ENCODE results near the gene WDFY4.

WDFY4 gene

DNA sequence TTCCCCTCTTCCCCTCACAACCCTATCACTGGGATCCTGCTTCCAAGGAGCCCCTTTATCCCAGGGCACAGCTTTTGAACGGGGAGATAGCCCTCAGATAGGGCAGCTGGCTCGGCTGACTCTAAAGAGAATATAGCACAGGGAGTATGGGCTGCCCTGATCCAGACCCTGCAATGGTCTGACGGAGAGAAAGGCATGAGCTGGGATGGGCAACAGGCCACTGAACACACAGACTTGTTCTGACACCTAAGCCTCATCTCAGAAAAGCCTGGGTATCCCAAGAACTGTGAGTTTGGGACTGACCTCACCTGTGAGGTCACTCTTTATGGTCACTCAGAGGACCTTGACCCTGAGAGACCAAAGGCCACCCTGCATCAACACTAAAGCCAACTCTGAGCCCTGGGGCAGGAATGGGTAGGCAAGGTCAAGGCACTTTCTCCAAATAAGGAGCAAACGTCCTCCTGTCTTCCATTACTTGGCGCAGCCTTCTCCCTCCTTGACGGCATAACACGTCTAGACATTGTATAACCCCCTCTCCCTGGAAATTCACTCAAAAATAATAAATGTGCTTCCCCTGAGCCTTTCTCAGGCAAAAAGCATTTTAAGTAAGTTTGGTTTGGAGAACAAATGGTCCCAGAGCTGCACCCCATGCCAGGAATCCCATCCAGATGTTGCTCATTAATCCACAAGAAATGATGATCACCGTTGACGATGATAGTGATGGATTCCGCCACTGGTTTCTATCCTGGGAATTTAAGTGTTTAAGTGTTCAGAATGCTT lies 263.2 kb downstream of the WDFY4 start:
- peak; percentile 43 for DNase-seq

GRCh38 chr10:48948470-48949037 lies 263.9 kb downstream of the WDFY4 start:
- DNase-seq: no peak

GRCh38 chr10:48951707-48952106 lies 267.0 kb downstream of the WDFY4 start:
- no peak for DNase-seq

DNA sequence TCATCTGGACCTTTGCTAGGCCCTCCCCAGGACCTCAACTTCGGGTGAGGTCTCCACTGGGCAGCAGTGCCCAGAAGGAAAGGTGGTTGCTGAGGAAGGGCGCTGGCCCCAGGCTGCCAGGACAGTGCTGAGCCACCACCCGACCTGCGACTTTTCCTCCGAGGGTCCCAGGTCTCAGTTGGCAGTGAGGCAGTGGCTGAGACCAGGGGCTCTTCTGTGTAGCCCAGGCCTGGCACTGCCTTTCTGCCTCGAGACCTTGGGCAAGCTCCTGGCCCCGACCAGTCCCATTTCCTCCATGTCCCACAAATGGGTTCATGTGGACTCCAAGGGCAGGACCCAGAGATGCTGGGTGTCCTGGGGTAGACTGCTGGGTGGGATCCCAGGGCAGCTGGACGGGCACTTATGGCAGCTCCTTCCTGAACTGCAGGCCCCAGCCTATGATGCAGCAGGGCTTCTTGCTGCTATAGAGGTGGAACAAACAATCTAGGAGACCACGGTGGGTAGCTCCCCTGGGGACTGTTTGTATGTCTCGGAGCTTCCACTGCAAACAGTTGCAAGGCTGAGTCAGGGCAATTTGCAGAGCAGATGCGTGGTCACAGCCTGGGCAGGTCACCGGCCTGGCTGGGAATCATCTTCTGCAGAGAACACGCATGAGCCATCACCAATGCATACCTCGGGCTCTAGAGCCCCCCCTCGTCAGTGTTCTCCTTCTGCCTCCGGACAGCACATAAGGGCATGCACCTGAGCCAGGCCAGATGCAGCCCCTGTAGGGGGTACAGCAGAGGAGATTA lies 272.9 kb downstream of the WDFY4 start:
- no peak for DNase-seq

DNA sequence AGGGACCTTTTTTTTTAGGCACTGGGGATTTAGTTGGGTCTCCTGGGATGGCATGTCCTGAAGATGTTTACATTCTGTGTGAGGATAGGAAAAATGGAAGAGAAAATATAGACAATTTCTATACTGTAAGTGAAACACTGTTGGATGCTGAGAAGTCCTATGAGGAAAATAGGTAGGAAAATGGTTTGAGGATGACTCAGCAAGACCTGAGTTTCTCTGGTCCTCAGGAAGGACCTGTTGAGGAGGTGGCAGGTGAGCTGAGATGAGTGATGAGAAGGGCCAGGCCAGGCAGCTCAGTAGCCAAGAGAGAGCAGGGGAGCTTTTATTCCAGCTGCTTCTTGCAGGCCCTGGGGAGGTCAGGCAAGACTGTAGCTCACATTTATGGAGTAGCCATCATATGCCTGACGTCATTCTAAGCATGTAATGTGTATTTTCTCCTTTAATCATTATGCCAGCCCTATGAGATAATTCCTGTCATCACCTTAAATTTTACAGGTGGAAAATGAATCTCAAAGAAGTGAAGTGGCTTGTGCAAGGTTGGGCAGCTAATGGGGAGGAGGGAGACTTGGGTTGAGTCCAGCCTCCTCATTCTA lies 274.0 kb downstream of the WDFY4 start:
- no peak for DNase-seq

GRCh38 chr10:48964038-48964437 lies 279.4 kb downstream of the WDFY4 start:
- no peak for DNase-seq

DNA sequence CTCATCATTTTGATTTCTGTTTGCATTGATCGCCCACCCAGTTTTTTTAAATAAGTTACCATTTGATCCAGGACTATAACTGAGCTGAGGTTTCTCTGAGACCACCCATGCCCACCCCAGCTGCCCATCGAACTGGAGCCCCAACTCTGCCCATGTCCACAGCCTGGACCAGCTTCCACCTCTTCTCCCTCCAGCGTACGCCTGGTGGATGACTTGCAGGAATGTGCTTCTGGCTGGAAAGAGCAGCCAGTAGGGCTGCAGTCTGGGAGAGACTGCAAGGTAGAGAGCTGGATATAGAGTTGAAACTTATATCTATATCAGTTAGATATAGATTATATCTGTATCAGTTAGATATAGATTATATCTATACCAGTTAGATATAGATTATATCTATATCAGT lies 280.8 kb downstream of the WDFY4 start:
- no peak for DNase-seq

GRCh38 chr10:48968036-48968435 lies 283.4 kb downstream of the WDFY4 start:
- no peak for DNase-seq

DNA sequence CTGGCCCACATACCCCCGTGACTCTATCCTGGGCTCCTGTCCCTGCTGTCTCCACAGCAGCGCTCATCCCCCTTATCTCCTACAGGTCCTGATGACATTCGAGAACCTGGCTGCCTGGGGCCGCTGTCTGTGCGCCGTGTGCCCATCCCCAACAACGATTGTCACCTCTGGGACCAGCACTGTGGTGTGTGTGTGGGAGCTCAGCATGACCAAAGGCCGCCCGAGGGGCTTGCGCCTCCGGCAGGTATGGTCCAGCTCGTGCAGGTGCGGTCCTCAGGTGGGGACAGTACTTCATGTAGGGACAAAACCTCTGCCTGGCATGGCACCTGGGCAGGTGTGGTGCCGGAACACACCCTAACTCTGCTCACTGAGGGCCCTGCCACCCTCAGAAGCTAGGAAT lies 285.4 kb downstream of the WDFY4 start:
- DNase-seq: no peak

DNA sequence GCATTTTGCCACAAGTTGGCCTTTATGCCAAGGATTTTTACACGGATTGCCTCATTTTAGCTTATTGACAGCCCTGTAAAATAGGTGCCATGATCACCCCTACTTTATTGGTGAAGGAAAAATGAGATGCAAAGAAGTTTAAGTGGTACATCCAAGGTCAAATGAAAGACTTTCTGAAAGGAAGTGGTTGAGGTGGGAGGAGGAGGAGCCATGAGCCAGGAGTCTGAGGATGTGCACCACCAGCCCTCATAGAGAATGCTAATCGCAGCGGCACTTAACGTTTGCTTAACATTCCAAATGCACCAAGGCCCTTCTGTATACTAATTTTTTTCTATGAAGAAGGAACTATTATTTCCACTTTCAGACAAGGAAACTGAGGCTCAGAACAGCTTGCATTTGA lies 286.0 kb downstream of the WDFY4 start:
- no peak for DNase-seq

DNA sequence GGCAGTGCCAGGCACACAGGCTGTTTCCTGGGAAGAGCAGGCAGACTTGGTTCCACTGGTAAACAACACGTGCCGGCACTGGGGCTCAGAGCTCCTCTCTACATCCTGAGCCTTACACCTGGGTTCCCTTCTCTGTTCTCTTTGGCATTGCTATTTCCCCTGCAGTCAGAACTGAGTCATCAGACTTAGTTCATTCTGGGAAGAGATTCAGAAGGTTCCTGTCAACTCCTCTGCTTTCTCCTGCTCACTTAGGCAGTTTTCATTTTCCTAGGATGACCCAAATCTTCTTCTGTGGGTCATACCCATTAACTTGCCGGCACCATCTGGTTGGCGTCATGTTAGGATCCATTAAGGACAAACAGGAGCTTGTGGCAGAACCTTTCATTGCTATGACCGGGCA lies 288.4 kb downstream of the WDFY4 start:
- no peak for DNase-seq

GRCh38 chr10:48974510-48975156 lies 290.0 kb downstream of the WDFY4 start:
- no peak for DNase-seq

DNA sequence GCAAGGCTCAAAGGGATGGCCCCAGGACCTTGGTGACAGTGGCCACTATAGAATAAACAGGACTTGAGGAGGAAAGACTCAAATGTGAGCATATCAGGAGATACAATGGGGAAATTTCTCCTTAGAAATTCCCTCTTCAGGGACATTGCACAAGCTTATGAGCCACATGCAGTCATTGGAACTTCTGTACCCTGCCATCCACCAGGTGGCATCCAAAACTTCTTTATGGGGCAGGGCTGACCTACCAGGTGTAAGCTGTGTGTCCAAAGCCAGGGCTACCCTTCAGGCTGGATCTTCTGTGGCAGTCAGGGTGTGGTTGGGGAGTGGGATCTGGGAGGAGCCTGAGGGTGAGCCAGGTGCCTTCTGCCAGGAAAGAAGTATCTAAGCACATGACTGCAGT lies 291.5 kb downstream of the WDFY4 start:
- no peak for DNase-seq

DNA sequence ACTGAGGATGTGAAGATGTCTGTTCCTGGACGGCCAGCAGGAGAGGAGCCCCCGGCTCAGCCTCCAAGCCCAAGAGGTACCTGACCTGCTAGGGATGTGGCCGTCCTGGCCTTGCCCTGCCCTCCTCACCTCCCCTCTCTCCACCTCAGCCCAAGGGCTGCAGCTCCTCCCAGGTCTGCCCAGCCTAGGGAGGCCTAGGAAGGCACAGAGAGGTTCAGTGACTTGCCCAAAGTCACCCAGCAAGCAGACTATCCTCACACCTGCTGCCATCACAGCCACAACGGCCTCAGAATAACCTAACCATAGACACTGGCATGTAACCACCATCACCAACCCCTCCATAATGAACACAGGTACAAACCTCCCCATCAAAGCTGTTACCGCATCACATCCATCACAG lies 293.6 kb downstream of the WDFY4 start:
- no peak for DNase-seq

GRCh38 chr10:48981310-48981907 lies 296.7 kb downstream of the WDFY4 start:
- peak; percentile 71 for DNase-seq

- DNase-seq: no peak
These were observed 297.9 kb downstream of the WDFY4 start for GRCh38 chr10:48982584-48982983.

DNA sequence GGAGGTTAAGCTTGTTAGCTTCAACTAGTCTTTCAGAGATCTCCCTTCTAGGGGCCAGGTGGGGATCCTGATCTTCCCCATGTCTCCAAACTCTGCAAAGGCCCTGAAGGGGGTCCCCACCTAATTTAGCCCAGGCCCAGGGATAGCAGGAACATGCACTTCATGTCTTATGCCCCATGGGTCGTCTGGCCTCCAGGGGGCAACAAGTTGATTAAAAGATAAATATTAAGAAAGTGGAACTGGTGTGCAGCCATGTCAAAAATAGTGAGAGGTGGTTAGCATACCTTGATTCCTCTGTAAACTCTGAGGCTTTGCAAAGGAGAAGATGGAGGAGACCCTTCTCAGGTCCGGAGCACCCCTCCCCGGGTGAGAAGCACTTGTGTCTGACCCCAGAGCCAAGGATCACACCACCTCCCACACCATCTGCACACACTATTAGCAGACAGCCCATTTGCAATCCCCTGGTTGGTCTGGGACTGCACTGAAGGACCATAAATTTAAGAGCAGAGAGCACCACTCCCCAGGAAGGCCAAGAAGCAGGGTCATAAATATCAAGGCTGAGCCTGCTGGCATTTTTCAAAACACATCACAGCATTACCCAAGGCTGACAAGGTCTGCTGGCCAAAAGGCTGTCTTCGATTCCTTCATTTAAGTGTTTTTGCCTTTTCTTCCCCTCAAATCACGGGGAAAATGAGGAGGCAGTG lies 299.1 kb downstream of the WDFY4 start:
- DNase-seq: no peak

GRCh38 chr10:48985621-48986158 lies 301.0 kb downstream of the WDFY4 start:
- no peak for DNase-seq

- no peak for DNase-seq
These were observed 305.6 kb downstream of the WDFY4 start for GRCh38 chr10:48990226-48990625.

- DNase-seq: no peak
These were observed 309.0 kb downstream of the WDFY4 start for GRCh38 chr10:48993627-48994026.

DNA sequence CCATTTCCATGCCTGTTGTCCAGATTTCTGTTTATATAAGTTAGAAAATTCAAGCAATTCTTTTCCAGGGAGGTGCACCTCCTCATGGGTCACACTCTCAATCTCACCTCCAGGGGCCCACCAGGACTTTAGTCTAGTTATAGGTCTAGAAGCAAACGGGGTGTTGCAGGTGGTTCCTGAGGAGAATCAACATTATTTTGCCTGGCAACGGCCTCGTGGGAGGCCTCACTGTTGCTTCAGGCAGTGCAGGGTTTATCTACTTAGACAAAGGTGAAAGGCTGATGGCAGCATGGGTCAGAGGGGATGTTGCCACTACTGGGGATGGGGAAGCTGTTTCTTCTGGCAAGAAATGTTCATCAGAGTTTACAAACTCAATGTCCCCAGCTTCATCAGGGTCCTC lies 311.7 kb downstream of the WDFY4 start:
- DNase-seq: no peak

- no peak for DNase-seq
These were observed 314.7 kb downstream of the WDFY4 start for GRCh38 chr10:48999346-48999745.
